HG03159 (cell line): ENCODE results near the gene BGN.

ENCODE experiments used
- ATAC-seq: cut with Tn5 transposase; IDR thresholded peaks from one replicate; pipeline ENCODE4 v1.9.1; 2021; ENCODE audit warnings: mild to moderate bottlenecking, moderate library complexity; ENCODE audit not compliant: unreplicated experiment

Gene BGN

GRCh38 chrX:153494541-153495361, at the start of gene BGN:
TSS of gene BGN (plus strand) at chrX:153494980. CDS start at chrX:153504632, 9,652 bp downstream.
- no peak for ATAC-seq

GRCh38 chrX:153445106-153445855, 49.5 kb upstream of the BGN start:
- ATAC-seq: no peak

GRCh38 chrX:153445856-153446635, 48.7 kb upstream of the BGN start, which contains the start of gene TREX2:
TSS of gene TREX2 (minus strand) at chrX:153446056. CDS start at chrX:153445430, 626 bp downstream.
- ATAC-seq: no peak

DNA sequence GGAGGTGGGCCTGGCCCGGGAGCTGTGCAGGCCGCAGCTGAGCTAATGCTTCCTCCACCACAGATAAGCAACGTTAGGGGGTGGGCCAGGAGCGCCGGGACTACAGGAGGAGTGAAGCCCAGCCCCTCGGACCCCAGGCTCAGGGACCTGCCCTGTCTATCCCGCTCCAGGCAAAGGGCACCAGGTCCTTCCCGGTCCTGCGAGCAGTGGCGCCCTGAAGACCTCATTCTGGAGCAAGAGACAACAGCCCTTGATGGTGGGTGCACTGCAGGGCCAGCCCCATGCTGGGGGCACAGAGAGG, 48.2 kb upstream of the BGN start:
- no peak for ATAC-seq

DNA sequence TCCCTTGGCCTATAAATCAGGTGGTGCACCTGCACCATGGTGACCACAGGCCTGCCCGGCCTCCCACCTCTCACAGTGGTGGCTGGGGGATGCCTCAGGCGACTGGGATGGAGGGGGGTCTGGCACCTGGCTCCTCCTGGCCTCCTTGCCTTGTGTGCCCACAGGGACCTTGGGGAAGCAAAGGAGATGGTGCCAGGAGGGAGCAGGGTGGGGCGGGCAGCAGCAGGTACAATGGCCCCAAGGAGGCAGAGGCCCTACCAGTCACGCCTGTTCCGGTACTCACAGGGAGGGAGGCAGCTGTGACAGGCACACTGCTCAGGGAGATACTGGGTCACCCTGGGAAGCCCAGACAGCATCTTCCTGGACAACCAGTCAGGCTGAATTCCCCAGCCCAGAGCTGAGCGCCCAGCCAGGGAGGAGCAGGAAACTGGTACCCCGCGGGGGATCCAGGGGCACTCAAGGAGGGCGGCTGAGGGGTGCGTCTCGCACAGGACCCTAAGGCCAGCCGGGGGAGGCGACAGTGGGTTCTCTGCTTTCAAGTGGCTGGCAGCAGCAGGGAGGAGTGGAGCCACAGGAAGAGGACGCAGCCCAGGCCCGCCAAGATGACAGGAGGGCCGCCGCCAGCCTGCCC, 47.7 kb upstream of the BGN start:
- ATAC-seq: no peak

GRCh38 chrX:153447581-153447960, 47.2 kb upstream of the BGN start:
- no peak for ATAC-seq

GRCh38 chrX:153448556-153449367, 46.0 kb upstream of the BGN start:
- no peak for ATAC-seq

DNA sequence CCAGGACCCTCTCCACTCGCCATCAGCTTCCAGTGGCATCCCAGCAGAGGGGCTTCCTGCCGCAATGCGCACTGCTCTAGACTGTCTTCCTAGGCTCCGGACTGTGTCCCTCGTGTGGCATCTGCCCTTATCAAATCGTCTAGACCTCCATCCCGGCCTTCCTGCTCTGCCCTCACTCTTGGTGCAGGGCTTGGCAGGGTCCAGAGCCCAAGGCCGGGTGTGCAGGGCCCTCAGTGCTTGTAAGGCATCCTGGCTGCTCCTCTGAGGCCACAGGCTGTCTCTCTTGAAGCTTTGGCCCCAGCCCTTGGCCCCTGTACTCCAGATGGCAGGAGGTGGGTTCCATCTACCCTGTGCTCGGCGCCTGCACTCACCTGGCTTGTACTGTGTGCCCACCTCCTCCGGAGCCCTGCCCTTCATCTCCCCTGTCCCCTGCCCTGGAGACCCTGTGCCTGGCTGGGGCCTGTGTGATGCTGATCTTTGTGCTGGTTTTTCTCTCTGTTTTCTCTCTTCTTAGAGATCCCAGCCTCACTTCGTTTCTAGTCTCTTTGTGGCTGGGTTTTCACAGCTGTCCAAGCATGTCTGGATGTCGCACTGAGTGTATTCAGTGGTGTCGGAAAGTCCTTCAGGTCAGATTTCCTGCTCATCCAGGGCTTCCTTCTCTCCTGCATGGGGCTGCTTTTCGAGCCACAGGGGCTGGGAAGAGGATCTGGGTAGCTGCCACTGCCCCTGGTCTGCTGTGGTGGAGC, 45.2 kb upstream of the BGN start:
- ATAC-seq: no peak

- no peak for ATAC-seq
These were observed 44.4 kb upstream of the BGN start for GRCh38 chrX:153450114-153450948.

DNA sequence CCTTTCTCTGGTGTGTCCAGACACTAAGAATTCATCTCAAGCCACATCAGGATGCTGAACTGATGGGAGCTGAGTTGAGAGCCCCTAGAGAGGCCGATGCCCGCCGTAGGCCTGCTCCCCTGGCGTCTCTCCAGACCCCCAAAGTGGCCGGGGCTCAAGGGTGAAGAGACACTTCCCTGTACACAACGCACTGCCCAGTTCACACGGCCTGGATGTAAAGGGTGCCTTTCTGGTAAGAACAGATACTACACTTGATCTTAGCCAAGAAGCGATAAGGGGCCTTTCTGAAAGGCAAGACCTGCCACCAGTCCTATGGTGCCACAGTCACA, 43.9 kb upstream of the BGN start:
- ATAC-seq: no peak

- no peak for ATAC-seq
These were observed 39.8 kb upstream of the BGN start for GRCh38 chrX:153454901-153455550.

- ATAC-seq: no peak
These were observed 39.2 kb upstream of the BGN start for GRCh38 chrX:153455571-153455970.

GRCh38 chrX:153456161-153456560, 38.6 kb upstream of the BGN start:
- ATAC-seq: no peak

DNA sequence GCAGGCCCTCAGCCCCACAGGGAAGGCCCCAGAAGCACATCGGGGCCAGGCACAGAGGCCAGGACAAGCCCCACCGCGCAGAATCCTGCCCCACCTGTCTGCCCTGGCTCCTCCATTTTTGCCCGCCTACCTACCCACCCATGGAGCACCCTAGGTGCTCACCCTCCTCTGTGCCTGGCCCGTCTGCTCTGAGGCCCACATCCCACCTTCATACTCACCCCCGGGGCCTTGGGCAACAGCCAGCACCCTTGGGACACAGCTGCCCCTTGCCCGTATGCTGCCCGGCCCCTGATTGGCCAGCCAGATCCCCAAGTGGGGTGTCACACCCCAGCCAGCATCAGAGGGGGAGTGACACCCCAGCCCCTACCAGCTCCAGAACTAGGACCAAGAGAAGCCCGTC, 38.1 kb upstream of the BGN start:
- no peak for ATAC-seq

- ATAC-seq: no peak
These were observed 37.5 kb upstream of the BGN start for GRCh38 chrX:153457136-153457825.

GRCh38 chrX:153457827-153458466, 36.8 kb upstream of the BGN start:
- ATAC-seq: no peak

GRCh38 chrX:153458476-153458875, 36.3 kb upstream of the BGN start:
- ATAC-seq: no peak
